Lung (tissue), 12 donors: Measurements from ENCODE around the gene UBAP2. TPM values are rescaled to one million over a fixed set of nuclear protein-coding genes. Genes with fewer than 3 reads are reported as not detected.

Source experiments
- ATAC-seq: fragments of 200-7000 bp; cut with Tn5 transposase; one replicate; pipeline ENCODE4 v1.9.1; 2020; ENCODE audit warnings: moderate number of reproducible peaks; ENCODE audit not compliant: insufficient read depth, low FRiP score
- DNase-seq, 3 donors: peaks; one replicate each; pipeline ENCODE4 v3.0.0-alpha.2; 2013 to 2017
- H3K27ac ChIP-seq, 2 donors: one replicate each; pipeline ENCODE4 v1.5.1; 2013; ENCODE audit warnings: mild to moderate bottlenecking in 2 of 2, moderate library complexity in 2 of 2, control low read depth in 1 of 2, inconsistent platforms in 1 of 2, low read depth in 1 of 2, low read length in 1 of 2
- H3K27me3 ChIP-seq, 3 donors: one replicate each; pipeline ENCODE4 v1.5.1; 2013; ENCODE audit warnings: low read length in 2 of 3; ENCODE audit not compliant: control insufficient read depth in 3 of 3, insufficient read depth in 3 of 3
- H3K36me3 ChIP-seq, 4 donors: one replicate each; pipeline ENCODE4 v1.5.1; 2013; ENCODE audit warnings: low read length in 4 of 4, mild to moderate bottlenecking in 1 of 4, moderate library complexity in 1 of 4; ENCODE audit not compliant: control insufficient read depth in 4 of 4, insufficient read depth in 4 of 4
- H3K4me1 ChIP-seq, 5 donors: one replicate each; pipeline ENCODE4 v1.5.1; 2013; ENCODE audit warnings: low read length in 5 of 5, mild to moderate bottlenecking in 2 of 5, moderate library complexity in 1 of 5; ENCODE audit not compliant: control insufficient read depth in 5 of 5, insufficient read depth in 5 of 5
- H3K4me3 ChIP-seq: one replicate; pipeline ENCODE4 v1.5.1; 2013; ENCODE audit warnings: mild to moderate bottlenecking, control low read depth, moderate library complexity
- H3K9ac ChIP-seq, 2 donors: one replicate each; pipeline ENCODE4 v1.5.1; 2013; ENCODE audit warnings: low read length in 2 of 2, control low read depth in 1 of 2; ENCODE audit not compliant: insufficient read depth in 1 of 2
- H3K9me3 ChIP-seq, 4 donors: one replicate each; pipeline ENCODE4 v1.5.1; 2013; ENCODE audit warnings: low read length in 3 of 4, mild to moderate bottlenecking in 1 of 4, moderate library complexity in 1 of 4; ENCODE audit not compliant: control insufficient read depth in 4 of 4, insufficient read depth in 3 of 4
- CTCF ChIP-seq: IDR thresholded peaks from 2 replicates; pipeline ENCODE4 v1.5.1; 2012; ENCODE audit warnings: mild to moderate bottlenecking; ENCODE audit errors: control extremely low read depth, extremely low read depth
- WGBS, 2 donors: extraction: QIAGEN DNeasy Blood & Tissue Kit; methylation state at CpG; one replicate each; pipeline ENCODE4 v1.1.7; 2013; 5-methylcytosine and 5-hydroxymethylcytosine counted together
- polyA plus RNA-seq, 2 donors: library from polyadenylated mRNA; stranded (reverse); fragments of 200-250 nt; gene quantifications; one replicate each; pipeline ENCODE4 v1.2.1, GENCODE V29; 2013
- total RNA-seq, 2 donors: library from RNA; depleted of rRNA in 1 of 2; stranded (reverse); fragments of >200 nt in 1 of 2; gene quantifications; one replicate each; pipeline ENCODE4 v1.2.1, GENCODE V29; 2014 to 2021
- donor health status: control.
- donor health status: control.
- donor health status: Bipolar disorder and iron deficiency.
- donor health status: healthy.
- donor health status: DM: yes; HTN: yes; CAD: no.

UBAP2 gene
- total and polyA plus RNA-seq, 4 donors: 12.6 to 45.4 (median 21.3) TPM

DNA sequence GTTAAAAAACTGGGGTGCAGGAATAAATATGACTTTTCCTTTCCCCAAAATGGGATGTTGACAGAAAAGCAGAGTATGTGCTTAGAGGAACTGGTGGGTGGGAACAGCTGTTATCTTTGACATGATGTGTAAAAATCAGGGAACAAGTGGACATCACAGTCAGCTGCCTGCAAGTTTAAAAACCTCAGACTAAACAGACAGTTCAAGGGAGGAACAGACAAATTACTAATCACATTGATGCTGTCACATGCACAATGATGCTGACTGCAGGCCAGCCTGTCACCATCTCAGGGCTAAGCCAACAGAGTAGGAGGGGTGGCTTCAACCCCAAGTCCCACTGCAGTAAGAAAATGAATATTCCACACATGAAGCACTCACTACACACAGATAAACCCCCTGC is 38.2 kb upstream of the UBAP2 start:
- Histone ChIP-seq H3K27me3 (no peaks in the 10 kb centered on the region), H3K4me3 (no peak overlapping the region), H3K4me1 (peaks cover 0 to 6% (median 0%) of the 10 kb centered on the region in 5 donors), H3K9me3 (no peaks in the 10 kb centered on the region), H3K9ac (no peak overlapping the region), H3K36me3 (peaks cover 14 to 44% (median 31%) of the 10 kb centered on the region in 4 donors), H3K27ac (peak overlapping the region in 1 of 2 donors; percentile 55)
- DNase-seq (no peak), ATAC-seq (no peak)
- TF ChIP-seq CTCF: no peak

DNA sequence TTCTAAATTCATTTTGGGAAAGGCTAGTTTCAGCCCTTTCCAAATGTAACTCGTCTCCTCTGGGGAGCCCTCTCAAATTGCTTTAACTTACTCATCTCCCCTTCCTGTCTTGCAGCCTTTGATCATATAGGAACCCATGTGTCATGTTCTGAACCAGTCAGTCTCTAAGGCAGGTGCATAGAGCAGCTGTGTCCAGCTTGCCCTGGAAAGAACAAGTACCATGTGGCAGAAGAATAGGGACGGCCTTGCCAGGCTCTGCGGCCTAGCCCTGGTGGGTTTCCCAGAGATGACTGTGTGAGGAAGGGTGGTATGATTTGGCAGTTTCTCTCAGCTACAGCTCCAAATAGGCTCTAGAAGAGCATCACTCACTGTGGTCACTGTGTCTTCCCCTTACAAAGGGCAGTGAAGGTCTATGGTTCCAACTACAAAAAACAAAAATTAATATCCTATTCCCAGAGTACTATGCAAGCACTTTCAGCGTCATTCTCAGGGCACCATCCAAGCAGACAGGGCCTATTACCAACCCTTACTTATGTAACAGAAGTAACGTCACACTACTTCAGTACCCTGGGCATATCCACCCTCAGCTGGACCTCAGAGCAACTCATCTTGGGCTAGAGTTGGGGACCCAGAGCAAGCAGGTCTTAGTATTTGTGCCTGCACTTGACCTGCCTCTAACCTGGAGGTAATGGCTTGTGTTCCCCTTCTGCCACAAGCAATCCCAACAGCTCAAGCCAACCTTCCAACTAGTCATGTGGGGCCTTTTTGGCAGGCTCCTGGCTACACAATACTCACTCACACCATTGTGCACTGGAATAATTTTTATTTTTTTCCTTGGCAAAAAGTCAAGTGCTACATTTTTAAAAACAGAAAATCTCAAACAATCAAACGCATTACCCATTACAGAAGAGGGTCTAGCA is 37.2 kb upstream of the UBAP2 start:
- Histone ChIP-seq H3K4me3 (no peak overlapping the region), H3K9ac (no peak overlapping the region), H3K27ac (peak overlapping the region; percentile 34 to 54), H3K4me1 (peaks cover 0 to 6% (median 0%) of the 10 kb centered on the region in 5 donors), H3K27me3 (no peaks in the 10 kb centered on the region), H3K9me3 (no peaks in the 10 kb centered on the region), H3K36me3 (peaks cover 14 to 36% (median 26%) of the 10 kb centered on the region in 4 donors)
- DNase-seq: peak in 1 of 3 donors; percentile 10
- no peak for ATAC-seq
- TF ChIP-seq CTCF: no peak
- 83 to 86% methylated on average over 6 of the region's 6 CpGs for WGBS, 2 donors

DNA sequence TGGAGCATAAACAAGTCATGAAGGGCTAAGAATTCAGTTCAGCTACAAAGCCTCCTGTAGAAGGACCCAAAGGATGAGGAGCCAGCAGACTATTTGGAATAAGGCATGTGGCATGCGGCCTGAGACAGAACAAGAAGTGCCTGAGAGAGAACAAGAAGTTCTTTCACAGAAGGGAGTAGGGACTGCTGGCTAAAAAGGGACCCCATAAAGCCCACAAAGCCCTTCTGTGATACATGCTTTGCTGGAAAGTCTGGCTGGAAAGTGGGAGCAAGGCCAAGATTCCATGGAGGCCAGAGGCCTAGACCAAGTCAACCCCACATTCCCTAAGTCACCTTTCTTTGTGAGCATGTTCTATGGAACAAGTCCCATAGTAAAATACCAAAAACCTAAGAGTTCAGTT is 35.9 kb upstream of the UBAP2 start:
- DNase-seq (peak in 1 of 3 donors; percentile 30), ATAC-seq (no peak)
- Histone ChIP-seq H3K9ac (no peak overlapping the region), H3K4me3 (no peak overlapping the region), H3K36me3 (peaks cover 14 to 31% (median 24%) of the 10 kb centered on the region in 4 donors), H3K27me3 (no peaks in the 10 kb centered on the region), H3K9me3 (no peaks in the 10 kb centered on the region), H3K4me1 (peaks cover 0 to 6% (median 0%) of the 10 kb centered on the region in 5 donors), H3K27ac (peak overlapping the region; percentile 39 to 54)
- no peak for TF ChIP-seq CTCF
- WGBS, 2 donors: 0 to 70% methylated on average over 1 of the region's 1 CpG
